HT1080 (cell line): ENCODE data around the gene REL. TPM values are rescaled to one million over a fixed set of nuclear protein-coding genes. Genes with fewer than 3 reads are reported as not detected.
"Not testable (repeated sequence)": the region's sequence is repeated elsewhere in the genome, so short reads cannot be mapped to it uniquely, and the experiment has no call there.

Source experiments
- DNase-seq: peaks from one replicate; pipeline ENCODE4 v3.0.0-alpha.2; 2015; ENCODE audit warnings: low read depth
- polyA plus RNA-seq, 2 experiments: library from polyadenylated mRNA; depleted of rRNA; stranded (reverse); fragments of >200 nt; gene quantifications; 2 replicates each; pipeline ENCODE4 v1.2.3, GENCODE V29; 2015
- total RNA-seq: library from RNA; depleted of rRNA; stranded (reverse); fragments of >200 nt; shearing (Covaris generic); gene quantifications from 2 replicates; pipeline ENCODE4 v1.2.3, GENCODE V29; 2014; rRNA removed

Gene REL
- 1.5 and 2.2 TPM in 2 replicates for total RNA-seq
- polyA plus RNA-seq (2015; cell fraction: cytosol; rRNA removed), result 0.72 and 1.2 TPM in 2 replicates
- 2.2 and 3.2 TPM in 2 replicates for polyA plus RNA-seq (2015; cell fraction: nucleus; rRNA removed)

- DNase-seq, result peak; percentile 86
These were observed at the start of gene REL for GRCh38 chr2:60881047-60881932. TSS of gene REL (plus strand) at chr2:60881574. CDS start at chr2:60881841, 267 bp downstream.

DNA sequence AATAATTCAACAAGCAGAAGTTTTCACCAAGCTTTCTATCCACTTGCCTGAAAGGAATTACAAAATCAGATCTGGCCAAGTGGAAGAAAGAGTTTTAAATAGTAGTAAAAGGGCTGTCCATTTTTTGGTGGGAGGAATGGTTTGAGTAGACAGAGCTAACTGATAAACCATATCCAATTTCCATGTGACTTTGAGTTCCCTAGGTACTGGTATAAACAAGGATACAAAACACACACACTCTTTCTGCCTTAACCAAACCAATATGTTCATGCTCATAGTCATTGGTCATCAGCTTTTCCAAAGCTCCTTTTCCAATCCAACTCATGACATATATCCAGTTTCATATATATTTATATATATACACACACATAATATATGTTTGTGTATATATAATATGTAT is 49.5 kb upstream of the REL start:
- no peak for DNase-seq

DNA sequence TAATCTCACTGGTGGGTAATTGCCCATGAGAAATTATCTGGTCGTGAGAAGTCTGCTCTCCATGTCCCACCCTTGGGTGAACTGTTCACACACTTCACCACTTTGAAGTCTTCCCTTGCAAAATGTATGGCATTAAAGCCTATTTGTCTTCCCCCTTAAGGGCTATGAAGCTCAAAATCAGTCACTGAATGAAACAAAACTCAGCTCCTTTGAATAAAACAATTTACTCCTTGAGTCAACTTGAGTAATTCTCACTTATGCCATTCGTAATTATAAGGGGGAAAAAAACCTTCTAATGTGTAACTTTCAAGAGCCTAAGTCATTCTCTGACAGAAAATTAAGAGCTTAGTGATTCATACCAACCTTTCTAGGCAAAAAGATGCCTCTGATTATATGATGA is 48.8 kb upstream of the REL start:
- DNase-seq, result no peak

- DNase-seq, result no peak
These were observed 47.1 kb upstream of the REL start for GRCh38 chr2:60834270-60834717.

DNA sequence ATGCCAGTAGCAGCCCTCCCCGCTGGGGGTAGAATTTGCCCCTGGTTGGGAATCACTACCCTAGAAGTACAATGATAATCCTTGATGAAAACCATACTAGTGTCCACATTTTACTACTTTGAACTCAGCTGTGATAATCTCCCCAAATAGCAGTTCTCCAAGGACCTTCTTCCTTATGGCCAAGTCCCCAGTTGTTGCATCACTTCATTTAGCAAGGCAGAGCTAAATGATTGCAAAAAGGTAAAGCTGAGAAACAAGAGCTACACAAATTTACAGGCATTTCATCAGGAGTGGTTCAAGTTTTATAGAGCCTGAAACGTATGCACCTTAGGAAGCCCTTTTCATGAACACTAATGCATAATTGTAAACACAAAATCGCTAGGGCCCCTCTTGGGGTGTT is 44.9 kb upstream of the REL start:
- DNase-seq, result no peak

DNA sequence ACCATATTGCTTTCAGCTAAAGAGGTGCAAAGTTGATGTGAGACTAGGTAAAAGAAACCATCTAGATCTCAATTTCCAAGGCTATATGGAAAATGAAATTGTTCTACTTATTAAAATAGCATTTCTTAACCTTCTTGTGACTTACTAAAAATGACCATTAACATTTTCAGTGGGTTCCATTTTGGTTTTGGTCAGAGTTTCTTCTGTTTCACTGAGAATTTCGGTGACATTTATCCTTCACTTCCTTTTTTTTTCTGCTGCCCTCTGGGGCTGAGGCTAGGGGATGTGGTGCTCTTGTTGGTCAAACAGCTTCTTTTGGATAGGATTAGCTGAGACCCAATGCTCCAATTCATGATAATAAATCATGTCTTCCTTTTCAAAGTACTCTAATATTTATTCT is 44.3 kb upstream of the REL start:
- no peak for DNase-seq

DNA sequence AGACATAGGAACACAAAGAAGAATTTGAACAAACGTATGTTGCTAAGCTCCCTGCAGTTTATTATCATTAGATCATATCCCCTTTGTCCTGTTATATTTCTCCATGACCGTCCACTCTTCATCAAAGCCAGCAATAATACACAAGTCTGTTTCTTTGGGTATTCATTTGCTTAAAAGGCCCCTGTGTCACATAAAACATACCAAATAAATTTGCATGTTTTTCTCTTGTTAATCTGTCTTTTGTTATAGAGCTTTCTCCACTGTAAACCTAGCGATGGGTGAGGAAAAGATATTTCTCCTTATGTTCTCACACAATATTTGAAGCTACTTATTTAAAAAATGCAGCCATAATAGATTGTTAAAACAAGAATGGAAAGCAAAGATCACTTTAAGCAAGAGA is 42.9 kb upstream of the REL start:
- DNase-seq, result no peak

DNA sequence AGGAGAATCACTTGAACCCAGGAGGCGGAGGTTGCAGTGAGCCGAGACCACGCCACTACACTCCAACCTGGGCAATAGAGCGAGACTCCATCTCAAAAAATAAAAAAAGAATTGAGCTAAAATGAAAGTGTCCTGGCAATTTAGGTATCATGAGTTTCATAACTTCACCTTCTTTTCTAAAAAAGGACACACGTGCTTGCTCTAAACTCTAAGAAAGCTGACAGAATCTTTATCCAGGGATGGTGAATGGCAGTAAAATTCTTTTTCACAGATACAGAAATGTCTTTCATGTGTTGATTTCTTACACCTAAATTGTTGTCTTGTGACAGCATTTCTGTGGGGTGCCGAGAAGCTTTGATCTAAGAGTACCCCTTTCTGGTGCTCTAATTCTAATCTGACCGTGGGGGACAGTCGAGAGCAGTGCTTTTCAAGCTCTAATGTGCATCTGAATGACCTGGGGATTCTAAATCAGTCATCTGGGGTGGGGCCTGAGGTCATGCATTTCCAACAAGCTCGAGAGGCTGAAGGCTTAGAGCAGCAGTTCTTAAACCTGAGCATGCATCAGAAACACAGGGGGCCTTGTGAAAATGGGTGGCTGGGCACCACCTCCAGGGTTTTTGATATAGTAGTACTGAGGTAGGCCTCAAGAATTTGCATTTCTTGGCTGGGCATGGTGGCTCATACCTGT is 42.1 kb upstream of the REL start:
- DNase-seq, result no peak

DNA sequence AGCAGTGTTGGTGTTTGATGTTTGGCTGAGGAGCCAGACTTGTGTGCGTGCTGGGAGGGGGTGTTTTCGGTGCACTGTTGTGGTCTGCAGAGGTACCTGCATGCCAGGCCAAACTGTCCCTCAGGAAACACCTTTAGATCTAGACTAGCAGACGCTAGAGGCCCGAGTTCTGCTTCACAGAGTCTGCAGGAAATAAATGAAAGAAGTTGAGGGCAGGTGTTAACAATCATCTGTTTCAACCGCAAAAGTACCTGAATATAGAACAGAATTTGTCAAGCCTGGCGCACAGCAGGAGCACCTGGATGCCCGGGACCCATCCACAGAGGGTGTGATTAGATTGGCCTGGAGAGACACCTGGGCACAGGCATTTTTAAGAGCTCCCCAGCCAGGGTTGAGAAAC is 40.5 kb upstream of the REL start:
- no peak for DNase-seq

DNA sequence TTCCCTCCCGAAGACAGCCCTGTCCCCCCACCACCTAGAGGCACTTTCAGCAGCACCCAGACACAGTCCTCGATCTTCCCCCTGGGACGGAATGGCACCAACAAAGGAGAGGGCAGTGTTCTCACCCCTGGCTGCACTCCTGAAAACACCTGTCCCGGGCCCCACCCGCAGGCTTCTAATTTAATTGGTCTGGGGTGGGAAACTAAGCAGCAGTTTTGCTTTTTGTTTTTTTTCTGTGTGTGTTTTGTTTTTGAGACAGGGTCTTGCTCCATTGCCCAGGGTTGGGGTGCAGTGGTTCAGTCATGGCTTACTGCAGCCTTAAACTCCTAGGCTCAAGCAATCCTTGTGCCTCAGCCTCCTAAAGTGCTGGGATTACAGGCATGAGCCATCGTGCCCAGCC is 38.4 kb upstream of the REL start:
- no peak for DNase-seq

- no peak for DNase-seq
These were observed 37.3 kb upstream of the REL start for GRCh38 chr2:60844105-60844504.

DNA sequence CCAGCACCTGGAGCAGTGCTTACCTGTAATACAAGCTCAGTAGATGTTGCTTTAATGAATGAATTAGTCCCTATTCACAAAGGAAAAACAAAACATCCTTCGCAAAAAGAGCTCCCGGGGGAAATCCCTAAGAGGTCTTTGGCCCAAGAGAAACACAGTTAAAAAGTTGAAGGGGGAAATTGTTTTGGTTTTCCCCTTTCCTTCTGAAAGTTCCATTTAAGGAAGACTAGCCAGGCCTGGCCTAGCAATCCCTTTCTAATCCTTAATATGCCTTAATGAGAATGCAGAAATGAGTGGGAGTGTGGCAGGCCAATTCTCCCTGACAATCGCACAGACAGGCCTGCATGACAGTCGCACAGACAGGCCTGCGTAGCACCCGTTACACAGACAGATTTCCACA is 33.5 kb upstream of the REL start:
- DNase-seq, result no peak

DNA sequence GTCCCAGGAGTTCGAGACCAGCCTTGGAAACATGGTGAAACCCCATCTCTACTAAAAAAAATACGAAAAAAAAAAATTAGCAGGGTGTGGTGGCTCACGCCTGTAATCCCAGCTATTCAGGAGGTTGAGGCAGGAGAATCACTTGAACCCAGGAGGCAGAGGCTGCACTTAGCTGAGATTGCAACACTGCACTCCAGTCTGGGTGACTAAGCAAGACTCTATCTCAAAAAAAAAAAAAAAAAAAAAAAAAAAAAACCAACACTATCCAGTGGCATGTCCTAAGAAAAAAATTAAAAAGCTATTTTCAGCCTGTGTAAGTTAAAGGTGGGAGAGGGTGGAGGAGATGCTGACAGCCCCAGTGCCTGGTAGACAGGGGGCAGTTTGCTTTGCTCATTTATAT is 32.2 kb upstream of the REL start:
- DNase-seq, result no peak

DNA sequence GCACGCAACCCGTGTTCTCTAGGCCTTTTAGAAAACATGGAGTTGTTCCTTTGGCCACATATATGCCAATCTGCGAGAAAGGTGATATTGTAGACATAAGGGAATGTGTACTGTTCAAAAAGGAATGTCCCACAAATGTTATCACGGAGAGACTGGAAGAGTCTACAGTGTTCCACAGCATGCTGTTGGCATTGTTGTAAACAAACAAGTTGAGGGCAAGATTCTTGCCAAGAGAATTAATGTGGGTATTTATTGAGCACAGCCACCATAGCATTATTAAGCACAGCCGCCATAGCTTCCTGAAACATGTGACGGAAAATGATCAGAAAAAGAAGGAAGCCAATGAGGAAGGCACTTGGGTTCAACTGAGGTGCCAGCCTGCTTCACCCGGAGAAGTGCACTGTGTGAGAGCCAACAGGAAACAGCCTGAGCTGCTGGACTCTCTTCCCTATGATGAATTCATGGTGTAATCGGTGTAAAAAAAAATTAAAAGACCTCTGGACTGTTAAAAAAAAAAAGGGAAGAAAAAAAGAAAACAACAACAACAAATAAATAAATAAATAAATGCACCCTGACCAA is 29.0 kb upstream of the REL start:
- no peak for DNase-seq

DNA sequence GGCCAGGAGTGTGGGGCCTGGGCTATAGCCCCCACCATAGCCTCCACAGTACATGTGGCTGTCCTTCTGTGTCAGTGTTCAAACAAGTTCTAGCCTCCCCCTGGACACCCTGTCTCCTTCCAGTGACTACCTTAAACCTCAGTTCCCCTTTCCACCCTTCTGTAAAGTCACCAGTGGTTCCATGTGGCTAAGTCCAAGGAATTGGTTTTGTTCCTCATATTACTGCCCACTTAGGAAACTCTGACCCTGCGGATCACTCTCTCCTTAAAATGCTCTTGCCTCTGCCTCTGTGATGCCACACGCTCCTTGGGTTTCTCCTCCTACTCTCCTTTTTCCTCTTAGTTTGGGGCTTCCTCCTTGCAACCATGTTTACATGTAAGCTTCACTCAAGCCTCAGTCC is 27.8 kb upstream of the REL start:
- DNase-seq, result no peak

DNA sequence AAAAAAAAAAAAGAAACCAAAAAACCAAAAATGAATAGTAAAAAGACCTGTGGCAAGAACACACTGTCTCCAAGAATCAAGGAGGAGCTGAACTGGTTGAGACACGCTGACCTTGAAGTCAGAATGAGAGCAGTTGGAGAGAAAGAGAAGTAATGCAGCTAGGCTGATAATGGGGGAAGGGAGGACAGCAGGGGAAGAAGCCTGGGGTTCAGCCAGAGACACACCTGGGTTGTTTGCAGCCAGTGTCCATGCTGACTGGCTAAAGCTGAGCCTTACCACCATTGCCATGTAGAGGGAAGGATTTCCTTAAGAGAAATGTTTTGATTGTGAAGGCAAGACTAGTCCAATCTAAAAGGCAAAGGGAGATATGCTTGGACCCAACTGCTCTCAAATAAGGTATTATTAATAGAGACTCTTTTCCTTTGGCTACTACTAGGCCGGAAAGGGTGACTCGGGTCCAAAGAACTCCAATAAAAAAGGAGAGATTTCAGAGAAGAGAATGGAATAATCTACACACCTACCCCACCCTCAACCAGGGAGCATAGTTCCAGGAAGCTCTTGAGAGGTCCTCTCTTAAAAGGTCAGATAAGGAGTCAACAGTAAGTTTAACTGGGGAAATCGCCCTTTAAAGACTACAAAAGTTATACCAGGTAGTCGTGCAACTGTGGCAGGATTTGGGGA is 25.2 kb upstream of the REL start:
- DNase-seq, result no peak

GRCh38 chr2:60857056-60857455 is 24.3 kb upstream of the REL start:
- DNase-seq, result no peak

DNA sequence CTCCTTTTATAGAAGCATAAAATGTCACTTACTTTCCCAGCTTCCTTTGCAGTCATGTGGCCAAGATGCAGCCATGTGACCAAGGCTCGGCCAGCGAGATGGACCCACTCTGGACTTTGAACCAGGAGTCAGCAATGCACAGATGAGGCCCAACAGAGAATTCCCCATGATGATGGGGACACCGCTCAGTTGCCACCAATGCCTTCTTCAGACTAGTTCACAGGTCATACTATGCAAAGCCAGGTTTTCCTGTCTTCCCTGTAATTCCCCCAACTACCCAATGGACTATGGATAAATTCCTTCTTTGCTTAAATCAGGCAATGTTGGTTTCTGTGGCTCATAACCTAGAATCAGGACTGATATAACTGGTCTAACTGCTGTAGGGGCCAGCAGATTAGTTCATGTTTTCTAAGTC is 22.5 kb upstream of the REL start:
- DNase-seq, result no peak

GRCh38 chr2:60861736-60862135 is 19.6 kb upstream of the REL start:
- peak; percentile 48 for DNase-seq

DNA sequence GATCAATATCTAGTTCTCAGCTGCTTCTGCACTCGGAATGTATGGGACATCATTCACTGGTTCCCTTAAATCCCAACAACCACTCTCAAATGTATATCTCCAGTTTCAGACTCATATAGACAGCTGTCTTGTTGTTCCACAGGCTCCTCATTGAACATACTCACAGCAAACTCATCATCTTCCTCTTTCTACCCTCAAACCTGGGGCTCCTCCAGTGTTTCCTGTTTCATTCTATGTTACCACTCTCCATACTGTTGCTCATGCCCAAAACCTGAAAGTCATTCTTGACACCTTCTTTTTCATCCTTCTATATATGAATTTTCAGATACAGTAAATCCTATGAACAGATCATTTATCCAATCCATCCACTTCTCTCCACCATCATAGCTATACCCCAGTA is 18.7 kb upstream of the REL start:
- no peak for DNase-seq

- DNase-seq, result not testable (repeated sequence)
These were observed 16.0 kb upstream of the REL start for GRCh38 chr2:60865361-60865760.

DNA sequence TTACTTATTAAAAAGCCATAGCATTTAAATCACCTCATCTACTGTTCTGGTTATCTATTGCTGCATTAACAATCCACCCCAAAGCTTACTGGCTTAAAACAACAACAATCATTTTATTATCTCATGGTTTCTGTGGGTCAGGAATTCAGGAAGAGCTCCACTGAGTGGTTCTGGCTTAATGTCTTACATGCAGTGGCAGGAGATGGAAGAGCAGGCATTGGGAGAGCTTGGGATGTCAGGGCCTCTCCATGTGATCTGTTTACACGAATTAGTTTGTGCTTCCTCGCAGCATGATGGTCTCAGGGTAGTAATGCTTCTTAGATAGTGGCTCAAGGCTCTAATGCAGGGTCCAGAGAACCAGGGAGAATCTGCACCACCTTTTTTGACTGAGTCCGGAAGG is 14.4 kb upstream of the REL start:
- no peak for DNase-seq
